ENCODE measurements around the gene CADM3. TPM values are rescaled to one million over a fixed set of nuclear protein-coding genes. Genes with fewer than 3 reads are reported as not detected.

Gene CADM3
- total RNA-seq, 1 donor from 2014 or later = 10.0 TPM

DNA sequence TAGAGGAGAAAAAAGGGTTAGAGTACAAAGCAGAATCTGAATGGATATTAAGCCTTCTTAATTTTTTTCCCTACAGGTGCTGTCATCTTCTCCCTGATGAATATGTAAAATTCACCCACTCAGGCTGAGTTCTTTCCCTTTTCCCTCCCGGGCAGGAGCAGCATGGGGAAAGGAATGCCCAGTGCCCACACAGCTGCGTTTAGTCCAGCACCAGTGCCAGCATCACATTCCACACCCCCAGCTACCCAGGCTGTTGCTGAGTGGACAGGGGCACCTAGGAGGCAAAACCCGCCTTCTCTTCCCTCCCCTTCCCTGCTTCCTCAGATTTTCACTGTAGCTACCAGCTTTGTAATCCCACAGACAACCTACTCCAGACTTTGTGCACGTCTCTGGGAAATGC is 3.4 kb upstream of the CADM3 start:
- DNase-seq (ENCODE audit: low read depth, low spot score) = no peak
- Mint-ChIP-seq H3K27ac (ENCODE audit: unreplicated experiment) (no peak overlapping the region), H3K36me3 (ENCODE audit: low read depth) (no peaks in the 10 kb centered on the region), H3K9me3 (no peaks in the 10 kb centered on the region), H3K27me3 (ENCODE audit: low read depth) (peaks cover 47% of the 10 kb centered on the region), H3K4me3 (no peak overlapping the region), H3K4me1 (peaks cover 17% of the 10 kb centered on the region)
- TF ChIP-seq, protein P1, sequence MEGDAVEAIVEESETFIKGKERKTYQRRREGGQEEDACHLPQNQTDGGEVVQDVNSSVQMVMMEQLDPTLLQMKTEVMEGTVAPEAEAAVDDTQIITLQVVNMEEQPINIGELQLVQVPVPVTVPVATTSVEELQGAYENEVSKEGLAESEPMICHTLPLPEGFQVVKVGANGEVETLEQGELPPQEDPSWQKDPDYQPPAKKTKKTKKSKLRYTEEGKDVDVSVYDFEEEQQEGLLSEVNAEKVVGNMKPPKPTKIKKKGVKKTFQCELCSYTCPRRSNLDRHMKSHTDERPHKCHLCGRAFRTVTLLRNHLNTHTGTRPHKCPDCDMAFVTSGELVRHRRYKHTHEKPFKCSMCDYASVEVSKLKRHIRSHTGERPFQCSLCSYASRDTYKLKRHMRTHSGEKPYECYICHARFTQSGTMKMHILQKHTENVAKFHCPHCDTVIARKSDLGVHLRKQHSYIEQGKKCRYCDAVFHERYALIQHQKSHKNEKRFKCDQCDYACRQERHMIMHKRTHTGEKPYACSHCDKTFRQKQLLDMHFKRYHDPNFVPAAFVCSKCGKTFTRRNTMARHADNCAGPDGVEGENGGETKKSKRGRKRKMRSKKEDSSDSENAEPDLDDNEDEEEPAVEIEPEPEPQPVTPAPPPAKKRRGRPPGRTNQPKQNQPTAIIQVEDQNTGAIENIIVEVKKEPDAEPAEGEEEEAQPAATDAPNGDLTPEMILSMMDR (conservative IDR thresholded peaks at IDR 0.05) = no peak

DNA sequence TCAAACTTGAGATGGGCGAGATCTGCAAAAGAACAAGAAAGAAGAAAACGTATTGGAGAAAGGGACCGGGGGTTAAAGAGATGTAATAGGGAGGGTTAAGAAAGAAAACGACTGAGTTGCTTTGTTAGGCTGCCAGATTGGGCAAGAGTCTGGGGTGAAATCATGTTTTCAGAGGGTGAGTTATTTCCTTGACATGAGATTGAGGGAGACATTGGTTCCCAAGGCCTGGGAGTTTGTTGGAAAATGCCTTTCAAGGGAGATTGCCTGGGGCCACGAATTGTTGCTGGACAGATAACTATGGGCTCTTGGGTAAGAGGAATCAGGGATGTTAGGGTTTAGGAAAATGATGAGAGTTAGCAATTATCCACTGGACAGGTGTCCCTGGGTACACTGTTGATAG is 776 bp upstream of the CADM3 start:
- peaks cover 66% of the 10 kb centered on the region for H3K27me3 Mint-ChIP-seq (ENCODE audit: low read depth)
- peak overlapping the region; percentile 1 for H3K27ac Mint-ChIP-seq (ENCODE audit: unreplicated experiment)
- no peak for DNase-seq (ENCODE audit: low read depth, low spot score)
- TF ChIP-seq, protein P1 (conservative IDR thresholded peaks at IDR 0.05) = no peak
- H3K36me3 Mint-ChIP-seq (ENCODE audit: low read depth) = no peaks in the 10 kb centered on the region
- peak overlapping the region; percentile 84 for H3K4me3 Mint-ChIP-seq
- H3K4me1 Mint-ChIP-seq = peaks cover 18% of the 10 kb centered on the region
- no peaks in the 10 kb centered on the region for H3K9me3 Mint-ChIP-seq

DNA sequence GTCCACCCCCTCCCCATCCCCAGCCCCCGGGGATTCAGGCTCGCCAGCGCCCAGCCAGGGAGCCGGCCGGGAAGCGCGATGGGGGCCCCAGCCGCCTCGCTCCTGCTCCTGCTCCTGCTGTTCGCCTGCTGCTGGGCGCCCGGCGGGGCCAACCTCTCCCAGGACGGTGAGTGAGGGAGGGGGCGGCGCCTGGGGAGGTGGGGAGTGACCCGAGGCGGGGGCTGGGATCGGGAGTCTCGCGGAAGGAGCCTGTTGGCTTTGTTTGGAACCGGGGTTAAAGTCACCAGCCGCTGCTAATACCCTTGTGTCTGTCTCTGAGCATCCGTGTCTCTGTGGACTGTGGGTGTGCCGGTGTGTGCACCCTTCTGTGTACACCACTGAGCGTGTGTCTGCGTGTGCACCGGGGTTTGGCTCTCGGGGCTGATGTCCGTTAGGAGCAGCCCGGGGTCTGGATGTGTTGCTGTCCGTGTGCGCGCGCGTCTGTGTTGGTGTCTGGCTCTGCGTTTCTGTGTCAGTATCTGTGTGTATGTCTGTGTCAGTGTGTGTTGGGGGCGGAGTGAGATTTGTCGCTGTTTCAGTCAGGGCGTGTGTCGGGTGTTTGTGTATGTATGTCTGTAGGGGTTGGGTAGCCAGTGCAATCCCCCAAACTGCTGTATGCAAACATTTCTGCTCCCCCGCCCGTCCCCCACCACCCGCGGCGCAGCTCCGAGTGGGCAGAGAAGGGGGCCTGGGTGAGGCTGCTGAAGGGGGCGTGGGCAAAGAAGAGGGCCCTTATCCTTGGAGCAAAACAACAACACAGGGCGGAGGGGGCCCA is 480 bp downstream of the CADM3 start:
- H3K4me3 Mint-ChIP-seq = peak overlapping the region; percentile 91
- no peak overlapping the region for H3K27ac Mint-ChIP-seq (ENCODE audit: unreplicated experiment)
- H3K36me3 Mint-ChIP-seq (ENCODE audit: low read depth) = no peaks in the 10 kb centered on the region
- H3K9me3 Mint-ChIP-seq = no peaks in the 10 kb centered on the region
- H3K4me1 Mint-ChIP-seq = peaks cover 21% of the 10 kb centered on the region
- H3K27me3 Mint-ChIP-seq (ENCODE audit: low read depth) = peaks cover 64% of the 10 kb centered on the region
- DNase-seq (ENCODE audit: low read depth, low spot score) = peak; percentile 33
- TF ChIP-seq, protein P1 (conservative IDR thresholded peaks at IDR 0.05) = no peak

DNA sequence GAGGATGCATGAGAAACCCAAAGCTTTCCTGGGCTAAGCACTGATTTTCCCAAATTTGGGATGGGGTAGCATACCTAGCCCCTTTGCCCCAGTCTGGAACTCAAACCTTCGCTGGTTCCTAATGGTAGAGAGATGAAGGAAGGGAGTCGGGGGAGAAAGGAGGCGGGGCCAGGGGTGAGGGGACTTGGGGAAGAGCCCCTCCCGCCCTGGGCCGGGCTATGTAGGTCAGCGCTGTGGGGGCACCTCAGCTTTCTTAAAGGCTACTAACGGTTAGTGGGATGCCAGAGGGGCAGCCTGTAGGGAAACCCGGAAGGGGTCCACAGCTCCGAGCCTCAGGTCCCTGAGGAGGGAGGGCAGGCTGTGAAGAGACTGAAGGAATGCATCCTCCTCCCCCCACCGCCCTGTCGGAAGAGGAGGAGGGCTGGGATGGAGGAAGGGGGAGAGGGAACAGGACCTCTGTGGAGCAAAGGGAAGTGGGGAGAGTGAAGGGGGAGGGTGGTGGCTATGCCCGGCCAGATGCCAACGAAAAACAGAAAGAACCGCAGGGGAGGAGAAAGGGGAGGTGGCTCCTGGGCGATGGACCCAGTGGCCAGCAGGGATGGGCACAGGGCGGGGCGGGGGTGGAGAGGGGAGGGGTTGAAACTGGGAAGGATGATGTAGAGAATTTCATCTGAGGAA is 1.3 kb downstream of the CADM3 start:
- H3K27ac Mint-ChIP-seq (ENCODE audit: unreplicated experiment) = no peak overlapping the region
- peaks cover 26% of the 10 kb centered on the region for H3K4me1 Mint-ChIP-seq
- no peak for DNase-seq (ENCODE audit: low read depth, low spot score)
- peaks cover 67% of the 10 kb centered on the region for H3K27me3 Mint-ChIP-seq (ENCODE audit: low read depth)
- no peaks in the 10 kb centered on the region for H3K9me3 Mint-ChIP-seq
- H3K4me3 Mint-ChIP-seq = peak overlapping the region; percentile 91
- no peaks in the 10 kb centered on the region for H3K36me3 Mint-ChIP-seq (ENCODE audit: low read depth)
- TF ChIP-seq, protein P1 (conservative IDR thresholded peaks at IDR 0.05) = no peak

DNA sequence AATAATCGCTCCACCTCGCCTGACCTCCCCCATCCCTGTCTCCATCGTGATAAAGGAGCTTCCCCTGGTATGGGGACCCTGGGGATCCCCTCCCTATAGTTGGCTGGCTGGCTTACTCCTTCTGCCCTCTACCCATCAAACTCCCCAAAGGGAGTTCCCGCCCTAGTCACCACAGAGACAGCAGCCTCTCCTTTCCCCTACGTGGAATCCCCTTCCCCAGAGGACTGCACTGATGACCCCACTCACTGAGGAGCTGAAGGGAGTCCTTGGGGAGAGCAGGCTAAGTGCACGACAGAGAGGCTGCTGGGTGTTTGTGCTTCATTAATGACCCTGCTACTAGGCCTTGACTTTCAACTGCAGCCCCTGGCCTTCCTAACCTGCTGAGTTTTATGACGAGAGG is 1.9 kb downstream of the CADM3 start:
- H3K36me3 Mint-ChIP-seq (ENCODE audit: low read depth) = no peaks in the 10 kb centered on the region
- no peak for DNase-seq (ENCODE audit: low read depth, low spot score)
- H3K9me3 Mint-ChIP-seq = no peaks in the 10 kb centered on the region
- H3K4me3 Mint-ChIP-seq = peak overlapping the region; percentile 91
- H3K4me1 Mint-ChIP-seq = peaks cover 26% of the 10 kb centered on the region
- TF ChIP-seq, protein P1 (conservative IDR thresholded peaks at IDR 0.05) = no peak
- no peak overlapping the region for H3K27ac Mint-ChIP-seq (ENCODE audit: unreplicated experiment)
- peaks cover 61% of the 10 kb centered on the region for H3K27me3 Mint-ChIP-seq (ENCODE audit: low read depth)
